Adrenal gland (tissue), 12 donors: ENCODE data around the gene KIRREL2. TPM values are rescaled to one million over a fixed set of nuclear protein-coding genes. Genes with fewer than 3 reads are reported as not detected.

Source experiments
- DNase-seq, 7 donors: peaks; one replicate each; pipeline ENCODE4 v3.0.0-alpha.2; 2019 to 2020
- H3K27ac ChIP-seq, 5 donors: fragments of 200-600 bp; sonication (generic) in 4 of 5; 1 replicate in 3 of 5; 2 replicates in 2 of 5; pipeline versions ENCODE4 v1.5.1 to v1.8.0; 2016 to 2020; ENCODE audit warnings: mild to moderate bottlenecking in 1 of 5
- H3K27me3 ChIP-seq: fragments of 200-600 bp; 2 replicates; pipeline ENCODE4 v1.8.0; 2021
- H3K36me3 ChIP-seq, 2 donors: fragments of 200-600 bp; replicated peaks in 1 of 2; 1 replicate in 1 of 2; 2 replicates in 1 of 2; pipeline versions ENCODE4 v1.5.1 to v1.8.0; 2018 to 2022
- H3K4me1 ChIP-seq, 2 donors: fragments of 200-600 bp; replicated peaks in 1 of 2; 1 replicate in 1 of 2; 2 replicates in 1 of 2; pipeline versions ENCODE4 v1.5.1 to v1.8.0; 2018 to 2021
- H3K4me3 ChIP-seq, 4 donors: fragments of 200-600 bp; sonication (generic) in 3 of 4; one replicate each; pipeline ENCODE4 v1.5.1; 2016 to 2018
- H3K9me3 ChIP-seq, 3 donors: fragments of 200-600 bp; sonication (generic) in 1 of 3; replicated peaks in 1 of 3; 1 replicate in 2 of 3; 2 replicates in 1 of 3; pipeline versions ENCODE4 v1.5.1 to v1.8.0; 2016 to 2021
- POLR2A ChIP-seq, 2 donors: fragments of 450-650 bp; IDR thresholded peaks; one replicate each; pipeline ENCODE4 v1.6.1; 2017; ENCODE audit warnings: antibody characterized with exemption in 2 of 2, mild to moderate bottlenecking in 2 of 2, moderate library complexity in 1 of 2
- WGBS, 4 donors: extraction: QIAGEN DNeasy Blood & Tissue Kit in 2 of 4; methylation state at CpG; one replicate each; pipeline versions ENCODE4 v1.1.5 to v1.1.7; 2013 to 2017; 5-methylcytosine and 5-hydroxymethylcytosine counted together
- intact Hi-C, 2 donors: fragments of 100-400 bp; cut with DNase I; formaldehyde crosslinking; loops; one replicate each; pipeline versions ENCODE4 v1.14.1 to v1.15.0; 2022 to 2023
- polyA plus RNA-seq, 3 donors: library from polyadenylated mRNA; stranded (reverse); fragments of 200-250 nt in 2 of 3; fragments of 350-450 nt in 1 of 3; fragmentation: Illumina TruSeq in 1 of 3; extraction: RNeasy Lipid Tissue Mini Kit (QIAGEN cat#74804) in 1 of 3; gene quantifications; one replicate each; pipeline ENCODE4 v1.2.3, GENCODE V29; 2013 to 2014
- total RNA-seq, 9 donors: library from RNA; depleted of rRNA in 4 of 9; stranded (reverse); fragments of >200 nt in 4 of 9; fragments of 120-200 nt in 1 of 9; fragmentation: NEBNext Ultra II Directional in 1 of 9; extraction: Animal tissue kit (Norgen Biotek cat#: 25700) in 1 of 9; gene quantifications; one replicate each; pipeline versions ENCODE4 v1.1.0 to v1.2.4, GENCODE V29; 2013 to 2023
- TF ChIP-seq, protein P1 (sequence below), 6 experiments: fragments of 450-650 bp in 4 of 6; fragments of 200-600 bp in 2 of 6; sonication (generic) in 1 of 6; IDR thresholded peaks; 1 replicate in 5 of 6; 2 replicates in 1 of 6; pipeline versions ENCODE4 v1.5.1 to v1.8.0; 2016 to 2021; ENCODE audit warnings: antibody characterized with exemption in 6 of 6, mild to moderate bottlenecking in 2 of 6, moderate library complexity in 1 of 6
- donor health status: healthy with polysubstance abuse.
- donor health status: Bipolar disorder and iron deficiency.
- donor health status: DM: yes; HTN: yes; CAD: no.
- donor health status: DM: no; HTN: no; CAD: no.
- donor health status: DM: no; HTN: no; CAD: no.
- donor health status: DM: yes; HTN: yes; CAD: no.

The KIRREL2 gene
- total and polyA plus RNA-seq, 12 donors = 0.03 to 0.32 (median 0.14) TPM; not detected in 5

DNA sequence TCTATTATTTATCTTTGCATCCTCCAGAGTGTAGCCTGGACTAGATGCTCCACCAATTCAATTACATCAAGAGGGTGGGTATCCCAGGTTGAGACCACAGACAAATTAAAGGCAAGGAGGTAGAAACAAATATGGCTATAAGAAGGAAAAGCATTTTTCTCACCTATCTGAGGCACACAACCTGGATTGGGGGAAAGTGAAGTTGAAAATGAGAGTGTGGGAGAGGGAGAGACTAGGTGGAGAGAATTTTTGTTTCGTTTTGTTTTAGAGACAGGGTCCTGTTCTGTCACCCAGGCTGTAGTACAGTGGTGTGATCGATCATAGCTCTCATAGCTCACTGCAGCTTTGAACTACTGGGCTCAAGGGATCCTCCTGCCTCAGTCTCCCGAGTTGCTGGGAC, 38.3 kb upstream of the KIRREL2 start:
- Histone ChIP-seq H3K9me3 (no peaks in the 10 kb centered on the region), H3K27ac (no peak overlapping the region), H3K36me3 (no peaks in the 10 kb centered on the region), H3K27me3 (no peaks in the 10 kb centered on the region), H3K4me1 (no peaks in the 10 kb centered on the region), H3K4me3 (no peak overlapping the region)
- intact Hi-C loops = loop anchor here in 1 of 2 donors (10.0 kb wide), 1 partner anchor 114 kb away; the partner anchor contains the start of gene ZBTB32
- WGBS, 4 donors = 42 to 61% (median 45%) methylated on average over 3 of the region's 3 CpGs
- TF ChIP-seq, protein P1, sequence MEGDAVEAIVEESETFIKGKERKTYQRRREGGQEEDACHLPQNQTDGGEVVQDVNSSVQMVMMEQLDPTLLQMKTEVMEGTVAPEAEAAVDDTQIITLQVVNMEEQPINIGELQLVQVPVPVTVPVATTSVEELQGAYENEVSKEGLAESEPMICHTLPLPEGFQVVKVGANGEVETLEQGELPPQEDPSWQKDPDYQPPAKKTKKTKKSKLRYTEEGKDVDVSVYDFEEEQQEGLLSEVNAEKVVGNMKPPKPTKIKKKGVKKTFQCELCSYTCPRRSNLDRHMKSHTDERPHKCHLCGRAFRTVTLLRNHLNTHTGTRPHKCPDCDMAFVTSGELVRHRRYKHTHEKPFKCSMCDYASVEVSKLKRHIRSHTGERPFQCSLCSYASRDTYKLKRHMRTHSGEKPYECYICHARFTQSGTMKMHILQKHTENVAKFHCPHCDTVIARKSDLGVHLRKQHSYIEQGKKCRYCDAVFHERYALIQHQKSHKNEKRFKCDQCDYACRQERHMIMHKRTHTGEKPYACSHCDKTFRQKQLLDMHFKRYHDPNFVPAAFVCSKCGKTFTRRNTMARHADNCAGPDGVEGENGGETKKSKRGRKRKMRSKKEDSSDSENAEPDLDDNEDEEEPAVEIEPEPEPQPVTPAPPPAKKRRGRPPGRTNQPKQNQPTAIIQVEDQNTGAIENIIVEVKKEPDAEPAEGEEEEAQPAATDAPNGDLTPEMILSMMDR (IDR thresholded peaks at IDR 0.05) = no peak
- TF ChIP-seq POLR2A (IDR thresholded peaks at IDR 0.05) = no peak
- no peak for DNase-seq

DNA sequence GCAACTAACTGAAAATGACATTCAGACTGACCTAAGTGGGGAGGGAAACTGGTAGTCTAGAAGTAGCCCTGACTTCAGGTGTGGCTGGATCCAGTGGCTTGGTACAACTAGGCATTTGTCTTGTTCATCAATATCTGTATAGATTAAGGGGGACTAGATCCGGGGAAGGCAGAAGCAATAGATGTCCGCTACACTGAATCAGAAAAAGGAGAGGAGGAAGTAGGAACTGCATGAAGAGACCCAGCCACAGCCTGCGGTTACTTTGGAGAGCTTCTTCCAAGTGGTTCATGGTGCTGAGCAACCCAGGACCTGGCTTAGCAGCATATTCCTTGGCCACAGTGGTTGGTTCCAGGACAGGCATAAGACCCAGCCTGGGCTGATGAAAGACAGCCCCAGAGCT, 34.1 kb upstream of the KIRREL2 start:
- Histone ChIP-seq H3K27me3 (peaks cover 5% of the 10 kb centered on the region), H3K9me3 (no peaks in the 10 kb centered on the region), H3K4me3 (no peak overlapping the region), H3K27ac (no peak overlapping the region), H3K36me3 (no peaks in the 10 kb centered on the region), H3K4me1 (no peaks in the 10 kb centered on the region)
- DNase-seq = no peak
- 51 to 81% (median 64%) methylated on average over 3 of the region's 3 CpGs for WGBS, 4 donors
- no peak for TF ChIP-seq POLR2A (IDR thresholded peaks at IDR 0.05)
- TF ChIP-seq, protein P1 (IDR thresholded peaks at IDR 0.05) = no peak
- intact Hi-C loops = no loop called here

DNA sequence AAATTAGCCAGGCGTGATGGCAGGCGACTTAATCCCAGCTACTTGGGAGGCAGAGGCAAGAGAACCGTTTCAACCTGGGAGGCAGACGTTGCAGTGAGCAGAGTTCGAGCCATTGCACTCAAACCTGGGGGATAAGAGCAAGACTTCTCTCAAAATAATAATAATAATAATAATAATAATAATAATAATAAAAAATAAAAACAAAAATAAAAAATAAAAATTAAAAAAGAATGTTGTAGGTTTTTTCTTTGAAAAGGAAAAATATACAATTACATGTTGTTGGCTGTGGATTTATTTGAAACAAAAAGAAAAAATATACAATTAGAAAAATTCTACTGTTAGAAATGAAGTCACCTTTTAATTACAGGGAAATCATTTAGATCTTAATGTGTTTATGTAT, 32.6 kb upstream of the KIRREL2 start:
- Histone ChIP-seq H3K4me1 (no peaks in the 10 kb centered on the region), H3K27me3 (peaks cover 5% of the 10 kb centered on the region), H3K4me3 (no peak overlapping the region), H3K27ac (no peak overlapping the region), H3K36me3 (no peaks in the 10 kb centered on the region), H3K9me3 (no peaks in the 10 kb centered on the region)
- TF ChIP-seq, protein P1 (IDR thresholded peaks at IDR 0.05) = no peak
- TF ChIP-seq POLR2A (IDR thresholded peaks at IDR 0.05) = no peak
- intact Hi-C loops = no loop called here
- WGBS, 4 donors = 73 to 85% (median 77%) methylated on average over 5 of the region's 5 CpGs
- no peak for DNase-seq

DNA sequence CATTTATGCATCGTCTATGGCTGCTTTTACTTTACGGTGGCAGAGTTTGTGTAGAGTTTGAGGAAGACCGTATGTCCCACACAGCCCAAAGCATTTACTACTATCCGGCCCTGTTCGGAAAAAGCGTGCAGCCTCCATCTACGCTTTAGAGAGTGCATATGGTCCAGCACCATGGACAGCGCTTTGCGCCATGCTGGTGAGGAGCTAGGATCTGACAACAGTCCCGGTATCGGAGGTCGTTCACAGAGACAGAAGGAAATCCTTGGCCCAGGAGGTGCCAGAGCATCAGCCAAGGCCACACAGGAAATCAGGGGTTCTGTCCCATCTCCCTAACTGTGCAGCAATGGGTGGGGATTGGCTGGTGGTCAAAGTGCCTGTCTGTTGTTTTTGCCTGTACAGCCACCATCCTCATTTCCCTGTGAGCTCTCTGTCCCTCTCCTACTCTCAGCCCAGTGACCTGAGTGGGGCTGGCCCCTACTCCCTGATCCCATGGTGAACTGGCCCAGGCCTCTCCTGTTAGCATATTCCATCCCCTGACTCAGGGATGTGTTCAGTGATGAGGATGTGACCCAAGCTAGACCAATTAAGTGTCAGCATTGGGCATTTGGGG, 27.9 kb upstream of the KIRREL2 start:
- WGBS, 4 donors = 9 to 18% (median 13%) methylated on average over 8 to 12 of the region's 12 CpGs
- intact Hi-C loops = no loop called here
- Histone ChIP-seq H3K4me1 (no peaks in the 10 kb centered on the region), H3K27ac (no peak overlapping the region), H3K9me3 (no peaks in the 10 kb centered on the region), H3K27me3 (peaks cover 11% of the 10 kb centered on the region), H3K4me3 (no peak overlapping the region), H3K36me3 (no peaks in the 10 kb centered on the region)
- DNase-seq = peak; percentile 53 to 79 (median 70)
- TF ChIP-seq, protein P1 (IDR thresholded peaks at IDR 0.05) = no peak
- TF ChIP-seq POLR2A (IDR thresholded peaks at IDR 0.05) = no peak
